Measurements from ENCODE around the gene TMEM175.

Gene TMEM175

GRCh38 chr4:960636-961350 lies 28.5 kb downstream of the TMEM175 start:
- no peak for DNase-seq

GRCh38 chr4:961351-962230 lies 29.3 kb downstream of the TMEM175 start:
- no peak for DNase-seq

DNA sequence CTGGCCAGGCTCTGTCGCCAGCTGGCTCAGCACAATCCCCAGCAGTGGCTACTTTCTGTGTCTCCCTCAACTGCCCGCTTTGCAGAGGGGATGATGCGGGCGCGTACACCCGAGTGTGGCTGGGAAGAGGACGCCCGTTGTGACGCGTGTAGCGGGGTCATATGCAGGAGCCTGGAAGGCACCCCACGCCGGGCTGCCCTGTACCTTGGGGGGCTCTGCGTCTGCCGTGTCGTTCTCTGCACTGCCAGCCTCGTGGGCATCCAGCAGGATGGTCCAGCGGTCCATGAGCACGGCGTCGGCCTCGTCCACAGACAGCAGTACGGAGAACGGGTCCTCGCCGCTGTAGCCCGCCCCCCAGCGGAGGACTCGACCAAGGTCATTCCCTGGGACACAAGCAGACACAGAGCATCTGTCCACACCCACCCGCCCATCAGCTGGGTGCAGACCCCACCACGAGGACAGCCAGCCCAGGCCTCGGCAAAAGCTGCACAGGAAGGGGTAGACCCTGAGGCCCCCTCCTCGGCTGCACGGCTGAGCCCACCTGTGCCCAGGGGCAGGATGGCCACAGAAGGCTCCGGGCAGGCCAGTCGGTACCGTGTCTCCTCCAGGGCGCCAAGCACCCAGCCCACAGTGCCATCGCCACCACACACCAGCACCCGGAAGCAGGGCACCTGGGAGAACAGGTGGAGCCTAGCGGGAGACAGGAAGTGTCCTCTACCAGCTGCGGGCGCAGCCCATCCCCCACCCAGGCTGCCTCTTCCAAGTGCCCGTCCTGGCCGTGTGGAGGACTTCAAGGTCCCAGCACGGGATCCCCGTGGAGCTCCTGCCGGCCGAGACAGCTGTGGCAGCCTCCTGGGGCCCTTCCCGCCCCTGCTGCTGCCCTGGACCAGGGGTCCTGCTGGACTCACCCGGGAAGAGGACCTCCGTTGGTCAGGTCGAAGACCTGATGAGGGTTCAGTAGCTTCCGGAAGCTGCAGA lies 30.3 kb downstream of the TMEM175 start:
- DNase-seq: no peak

GRCh38 chr4:963276-964225 lies 31.3 kb downstream of the TMEM175 start:
- no peak for DNase-seq

DNA sequence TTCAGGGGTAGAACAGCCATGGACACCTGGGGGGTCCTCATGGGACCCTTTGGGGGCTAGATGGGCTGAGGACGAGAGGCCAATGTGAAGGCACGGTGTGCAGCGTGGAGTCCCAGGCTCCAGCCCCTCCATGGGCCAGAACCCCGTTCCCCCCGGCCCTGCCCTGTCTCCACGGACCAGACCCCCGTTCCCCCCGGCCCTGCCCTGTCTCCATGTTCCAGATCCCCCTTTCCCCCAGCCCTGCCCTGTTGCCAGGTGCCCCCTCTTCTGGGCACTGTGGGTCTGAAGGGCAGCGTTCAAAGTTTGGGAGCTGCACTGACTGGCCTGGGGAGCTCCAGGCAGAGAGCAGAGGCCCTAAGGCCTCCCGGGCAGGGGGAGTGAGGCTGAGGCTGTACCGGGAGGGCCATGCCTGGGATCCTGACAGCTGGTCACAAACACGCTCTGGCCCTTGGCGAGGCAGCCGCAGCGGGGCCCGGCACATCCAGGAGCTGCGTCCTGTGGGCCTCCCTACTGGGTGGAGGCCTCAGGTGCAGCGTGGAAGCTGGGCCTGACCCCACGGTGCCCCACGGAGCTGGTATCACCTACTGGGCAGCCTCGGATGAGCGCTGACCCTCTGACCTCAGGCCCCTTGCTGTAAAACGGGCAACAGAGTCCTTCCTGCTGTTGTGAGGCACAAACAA lies 32.2 kb downstream of the TMEM175 start:
- no peak for DNase-seq

GRCh38 chr4:965048-965765 lies 32.9 kb downstream of the TMEM175 start:
- no peak for DNase-seq

GRCh38 chr4:965766-966134 lies 33.5 kb downstream of the TMEM175 start:
- no peak for DNase-seq

GRCh38 chr4:966266-967112 lies 34.2 kb downstream of the TMEM175 start:
- no peak for DNase-seq

DNA sequence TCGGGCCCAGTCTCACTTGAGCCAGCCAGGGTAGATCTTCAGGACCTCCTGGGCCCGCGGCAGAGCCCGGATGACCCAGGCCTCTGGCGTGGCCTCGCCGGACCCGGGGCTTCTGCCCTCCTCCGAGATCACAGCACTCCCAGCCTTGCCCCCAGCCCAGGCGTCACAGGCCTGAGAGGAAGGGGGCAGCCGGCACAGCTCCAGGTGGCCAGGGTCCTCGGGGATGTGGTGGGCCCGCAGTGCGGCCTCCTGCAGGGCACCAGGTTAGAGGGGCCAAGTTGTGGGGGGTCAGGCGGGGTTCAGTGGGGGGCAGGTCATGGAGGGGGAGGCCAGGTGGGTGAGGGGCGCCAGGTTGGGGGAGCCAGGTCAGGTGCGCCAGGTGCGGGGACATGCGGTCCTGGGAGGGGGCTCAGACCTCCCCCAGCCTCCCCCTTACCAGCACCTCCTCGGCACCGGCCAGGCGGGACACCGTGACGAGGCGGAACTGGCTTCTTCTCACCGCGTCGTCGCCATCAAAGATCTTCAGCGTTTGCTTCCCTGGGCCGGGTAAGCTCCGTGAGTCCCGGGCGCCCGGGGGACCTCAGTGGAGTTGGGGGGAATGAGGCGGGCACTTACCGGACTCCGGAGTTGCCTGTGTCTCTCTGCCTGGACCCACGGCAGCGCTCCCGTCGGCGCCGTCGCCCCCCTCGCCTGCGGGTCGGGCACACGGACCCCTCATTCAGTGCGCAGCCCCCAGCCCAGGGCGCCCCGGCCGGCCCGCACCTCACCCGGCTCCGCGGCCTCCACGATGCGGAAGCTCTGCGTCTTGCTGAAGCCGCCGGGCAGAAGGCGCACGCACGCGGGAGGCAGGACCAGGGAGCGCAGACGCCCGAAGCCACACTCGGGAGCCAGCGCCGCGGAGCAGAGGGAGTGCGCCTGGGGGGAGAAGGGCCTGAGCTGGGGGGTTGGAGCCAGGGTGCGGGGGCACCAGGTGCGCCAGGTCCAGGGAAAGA lies 35.1 kb downstream of the TMEM175 start:
- DNase-seq: no peak

DNA sequence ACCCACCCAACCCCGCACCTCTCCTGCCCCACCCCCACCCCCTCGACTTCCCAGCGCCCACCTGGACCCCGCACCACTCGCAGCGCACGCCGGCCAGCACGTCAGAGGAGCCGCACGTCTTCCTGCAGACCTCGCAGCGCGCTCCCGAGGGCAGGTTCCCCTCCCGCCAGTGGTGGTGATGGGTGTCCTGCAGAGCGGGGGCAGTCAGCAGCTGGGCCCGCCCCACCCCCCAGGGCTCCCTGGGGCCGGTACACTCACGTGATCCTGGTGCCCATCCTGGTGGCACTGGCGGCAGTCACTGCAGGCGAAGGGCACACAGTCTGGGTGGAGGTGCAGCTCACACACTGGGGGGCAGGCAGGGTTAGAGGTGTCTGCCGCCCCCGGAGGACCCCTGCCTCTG lies 36.0 kb downstream of the TMEM175 start:
- DNase-seq: no peak

GRCh38 chr4:968621-969394 lies 36.5 kb downstream of the TMEM175 start:
- no peak for DNase-seq

DNA sequence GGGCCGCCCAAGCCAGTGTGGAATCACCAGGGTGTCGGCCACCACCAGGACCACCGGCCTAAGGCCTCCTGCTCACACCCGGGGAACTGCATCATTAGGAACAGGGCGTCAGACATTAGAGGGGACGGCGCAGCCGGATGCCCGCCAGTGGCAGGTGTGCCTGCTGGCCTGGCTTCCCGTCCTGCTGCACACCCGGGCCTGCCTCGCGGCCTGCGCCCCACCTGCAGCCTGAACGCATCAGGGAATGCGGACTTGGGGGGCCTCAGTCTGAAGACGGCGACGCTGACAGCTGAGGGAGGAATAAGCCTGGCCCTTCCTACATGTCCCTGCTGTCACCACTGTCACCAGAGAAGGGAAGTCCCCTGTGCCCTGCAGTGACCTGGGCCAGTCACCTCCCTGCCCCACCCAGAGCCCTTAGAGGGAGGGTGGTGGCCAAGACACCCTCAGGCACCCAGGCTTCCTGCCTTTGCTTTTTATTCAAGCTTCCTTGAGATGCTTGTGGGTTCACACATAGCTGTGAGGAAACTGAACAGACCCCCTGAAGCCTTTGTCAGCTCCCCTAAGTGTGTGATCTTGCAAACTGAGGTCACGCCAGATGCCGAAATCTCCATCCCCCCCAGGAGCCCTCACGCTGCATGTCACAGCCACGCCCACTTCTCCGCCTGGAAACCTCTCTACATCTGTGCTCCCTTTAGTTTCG lies 37.9 kb downstream of the TMEM175 start:
- peak; percentile 28 for DNase-seq

DNA sequence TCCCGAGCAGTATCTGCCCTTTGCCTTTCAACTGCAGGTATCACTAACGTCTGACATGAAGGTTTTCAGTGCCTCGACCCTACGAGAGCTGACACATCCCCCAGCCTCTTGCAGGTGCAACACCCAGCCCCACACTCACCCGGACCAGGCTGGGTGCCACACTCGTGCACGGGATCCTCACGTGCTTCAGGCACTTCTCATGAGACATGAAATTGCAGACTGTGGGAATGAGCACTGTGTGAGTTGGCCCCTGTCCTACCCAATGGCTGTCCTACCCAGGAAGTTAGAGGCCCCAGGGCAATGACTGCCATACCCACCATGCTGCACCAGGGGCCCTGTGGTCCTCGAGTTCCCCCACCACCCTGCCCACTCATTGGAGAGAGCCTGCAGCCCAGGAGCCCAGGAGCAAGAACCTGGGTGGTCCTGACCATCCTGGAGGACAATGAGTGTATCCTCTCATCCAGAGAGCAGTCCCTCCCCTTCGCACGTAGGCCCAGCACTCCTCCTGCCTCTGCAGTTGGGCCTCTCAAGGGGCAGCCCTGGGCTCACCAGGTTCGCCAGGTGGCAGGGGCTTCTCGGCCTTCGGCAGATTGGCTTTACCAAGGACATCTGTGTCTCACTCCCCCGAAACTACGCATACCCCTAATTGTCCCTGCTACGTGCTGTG lies 38.7 kb downstream of the TMEM175 start:
- DNase-seq: no peak

GRCh38 chr4:971666-972500 lies 39.6 kb downstream of the TMEM175 start:
- DNase-seq: no peak
